Measurements from ENCODE around the gene TPPP2.

Gene TPPP2

DNA sequence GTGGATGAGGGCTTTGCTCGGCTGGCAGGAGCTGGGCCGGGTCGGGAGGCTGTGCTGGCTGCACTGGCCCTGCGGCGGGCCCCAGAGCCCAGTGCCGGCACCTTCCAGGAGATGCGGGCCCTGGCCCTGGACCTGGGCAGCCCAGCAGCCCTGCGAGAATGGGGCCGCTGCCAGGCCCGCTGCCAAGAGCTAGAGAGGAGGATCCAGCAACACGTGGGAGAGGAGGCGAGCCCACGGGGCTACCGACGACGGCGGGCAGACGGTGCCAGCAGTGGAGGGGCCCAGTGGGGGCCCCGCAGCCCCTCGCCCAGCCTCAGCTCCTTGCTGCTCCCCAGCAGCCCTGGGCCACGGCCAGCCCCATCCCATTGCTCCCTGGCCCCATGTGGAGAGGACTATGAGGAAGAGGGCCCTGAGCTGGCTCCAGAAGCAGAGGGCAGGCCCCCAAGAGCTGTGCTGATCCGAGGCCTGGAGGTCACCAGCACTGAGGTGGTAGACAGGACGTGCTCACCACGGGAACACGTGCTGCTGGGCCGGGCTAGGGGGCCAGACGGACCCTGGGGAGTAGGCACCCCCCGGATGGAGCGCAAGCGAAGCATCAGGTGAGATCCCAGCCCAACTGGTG, 51.6 kb downstream of the TPPP2 start:
- DNase-seq, result no peak

Data from right hindlimb (tissue), 1 donor.